ENCODE results near the gene PPY. TPM values are rescaled to one million over a fixed set of nuclear protein-coding genes. Genes with fewer than 3 reads are reported as not detected.

Gene PPY
- total RNA-seq, 1 experiment from 2014 or later: not detected

DNA sequence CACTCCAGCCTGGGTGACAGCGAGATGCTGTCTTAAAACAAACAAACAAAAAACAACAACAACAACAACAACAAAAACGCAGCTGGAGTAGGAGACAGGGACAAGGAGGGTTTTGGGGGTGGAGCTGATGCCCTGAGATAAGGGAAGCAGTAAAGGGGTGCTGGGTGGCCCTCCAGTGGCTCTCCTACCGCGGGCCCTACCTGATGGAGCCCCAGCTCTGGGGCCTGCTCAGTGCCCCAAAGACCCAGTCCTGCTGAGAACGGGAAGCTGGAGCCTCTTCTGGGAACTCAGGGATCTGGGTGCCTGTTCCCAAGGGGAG lies 40.9 kb upstream of the PPY start (continued):
- TF ChIP-seq TP53 (CRISPR knock-in tag; IDR thresholded peaks at IDR 0.05): no peak
- TF ChIP-seq, protein P1, sequence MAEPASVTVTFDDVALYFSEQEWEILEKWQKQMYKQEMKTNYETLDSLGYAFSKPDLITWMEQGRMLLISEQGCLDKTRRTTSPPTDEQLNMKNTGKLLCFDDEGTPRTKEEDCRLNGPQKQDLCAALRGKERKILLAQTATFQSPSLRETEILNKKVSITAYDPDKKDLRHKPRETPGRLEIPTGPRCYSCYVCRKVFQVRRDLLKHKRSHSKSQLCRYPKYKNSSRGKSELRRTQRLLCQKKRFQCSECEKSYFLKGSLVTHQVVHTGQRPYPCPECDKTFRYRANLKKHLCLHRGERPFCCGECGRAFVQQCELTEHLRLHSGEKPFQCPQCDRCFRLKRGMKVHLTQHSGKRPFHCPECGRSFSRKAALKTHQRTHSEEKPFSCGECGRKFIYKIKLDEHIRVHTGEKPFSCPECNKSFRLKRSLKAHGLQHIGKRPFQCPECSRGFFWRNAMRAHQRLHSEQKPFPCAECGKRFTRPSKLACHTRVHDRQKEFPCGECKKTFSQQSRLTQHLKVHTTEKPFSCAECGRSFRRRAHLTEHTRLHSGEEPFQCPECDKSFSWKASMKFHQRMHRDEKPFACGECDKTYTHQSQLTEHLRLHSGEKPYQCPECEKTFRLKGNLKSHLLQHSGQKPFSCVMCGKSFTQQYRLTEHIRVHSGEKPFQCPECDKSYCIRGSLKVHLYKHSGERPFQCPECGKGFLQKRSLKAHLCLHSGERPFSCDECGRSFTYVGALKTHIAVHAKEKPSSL (CRISPR knock-in tag; conservative IDR thresholded peaks at IDR 0.05): no peak

DNA sequence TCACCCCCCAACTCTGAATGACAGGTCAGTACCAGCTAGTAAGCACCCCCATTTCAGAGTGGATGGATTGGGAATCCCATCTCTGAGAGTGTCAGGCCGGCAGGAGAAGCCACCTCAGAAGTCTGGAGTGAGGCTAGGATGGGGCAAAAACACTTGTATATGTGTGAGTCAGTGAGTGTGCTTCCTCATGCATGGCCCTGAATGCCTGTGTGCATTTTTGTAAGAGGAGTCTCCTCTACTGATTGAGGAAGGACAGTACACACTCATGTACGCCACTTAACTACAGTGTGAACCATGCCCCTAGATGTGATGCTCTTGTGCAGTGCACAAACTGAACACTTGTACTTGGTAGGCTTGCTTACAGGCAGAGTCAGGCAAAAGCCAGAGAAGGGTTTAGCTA lies 39.9 kb upstream of the PPY start:
- CTCF ChIA-PET: interaction anchor here (0.8 to 2.9 kb wide), 6 partner anchors 12 to 97 kb away, joined by 3 to 39 read pairs (median 10); partner anchors contain the start of gene NAGS
- DNase-seq (ENCODE audit: low spot score) (no peak), ATAC-seq (no peak)
- Mint-ChIP-seq H3K4me3 (no peak overlapping the region), H3K9me3 (no peaks in the 10 kb centered on the region), H3K36me3 (no peaks in the 10 kb centered on the region), H3K4me1 (peaks cover 4% of the 10 kb centered on the region; the same call in 1 of the 2 replicates), H3K27ac (no peak overlapping the region), H3K27me3 (ENCODE audit: low read depth) (peaks cover 24% of the 10 kb centered on the region)
- TF ChIP-seq, protein P2, sequence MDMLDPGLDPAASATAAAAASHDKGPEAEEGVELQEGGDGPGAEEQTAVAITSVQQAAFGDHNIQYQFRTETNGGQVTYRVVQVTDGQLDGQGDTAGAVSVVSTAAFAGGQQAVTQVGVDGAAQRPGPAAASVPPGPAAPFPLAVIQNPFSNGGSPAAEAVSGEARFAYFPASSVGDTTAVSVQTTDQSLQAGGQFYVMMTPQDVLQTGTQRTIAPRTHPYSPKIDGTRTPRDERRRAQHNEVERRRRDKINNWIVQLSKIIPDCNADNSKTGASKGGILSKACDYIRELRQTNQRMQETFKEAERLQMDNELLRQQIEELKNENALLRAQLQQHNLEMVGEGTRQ (CRISPR knock-in tag; IDR thresholded peaks at IDR 0.05): no peak
- TF ChIP-seq, protein P3, sequence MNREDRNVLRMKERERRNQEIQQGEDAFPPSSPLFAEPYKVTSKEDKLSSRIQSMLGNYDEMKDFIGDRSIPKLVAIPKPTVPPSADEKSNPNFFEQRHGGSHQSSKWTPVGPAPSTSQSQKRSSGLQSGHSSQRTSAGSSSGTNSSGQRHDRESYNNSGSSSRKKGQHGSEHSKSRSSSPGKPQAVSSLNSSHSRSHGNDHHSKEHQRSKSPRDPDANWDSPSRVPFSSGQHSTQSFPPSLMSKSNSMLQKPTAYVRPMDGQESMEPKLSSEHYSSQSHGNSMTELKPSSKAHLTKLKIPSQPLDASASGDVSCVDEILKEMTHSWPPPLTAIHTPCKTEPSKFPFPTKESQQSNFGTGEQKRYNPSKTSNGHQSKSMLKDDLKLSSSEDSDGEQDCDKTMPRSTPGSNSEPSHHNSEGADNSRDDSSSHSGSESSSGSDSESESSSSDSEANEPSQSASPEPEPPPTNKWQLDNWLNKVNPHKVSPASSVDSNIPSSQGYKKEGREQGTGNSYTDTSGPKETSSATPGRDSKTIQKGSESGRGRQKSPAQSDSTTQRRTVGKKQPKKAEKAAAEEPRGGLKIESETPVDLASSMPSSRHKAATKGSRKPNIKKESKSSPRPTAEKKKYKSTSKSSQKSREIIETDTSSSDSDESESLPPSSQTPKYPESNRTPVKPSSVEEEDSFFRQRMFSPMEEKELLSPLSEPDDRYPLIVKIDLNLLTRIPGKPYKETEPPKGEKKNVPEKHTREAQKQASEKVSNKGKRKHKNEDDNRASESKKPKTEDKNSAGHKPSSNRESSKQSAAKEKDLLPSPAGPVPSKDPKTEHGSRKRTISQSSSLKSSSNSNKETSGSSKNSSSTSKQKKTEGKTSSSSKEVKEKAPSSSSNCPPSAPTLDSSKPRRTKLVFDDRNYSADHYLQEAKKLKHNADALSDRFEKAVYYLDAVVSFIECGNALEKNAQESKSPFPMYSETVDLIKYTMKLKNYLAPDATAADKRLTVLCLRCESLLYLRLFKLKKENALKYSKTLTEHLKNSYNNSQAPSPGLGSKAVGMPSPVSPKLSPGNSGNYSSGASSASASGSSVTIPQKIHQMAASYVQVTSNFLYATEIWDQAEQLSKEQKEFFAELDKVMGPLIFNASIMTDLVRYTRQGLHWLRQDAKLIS (CRISPR knock-in tag; IDR thresholded peaks at IDR 0.05; ENCODE audit: borderline replicate concordance): no peak
- TF ChIP-seq ESRRA (CRISPR knock-in tag; IDR thresholded peaks at IDR 0.05; ENCODE audit: borderline replicate concordance) (no peak), CREM (CRISPR knock-in tag; IDR thresholded peaks at IDR 0.05) (no peak), ETV6 (CRISPR knock-in tag; IDR thresholded peaks at IDR 0.05) (no peak), ATF1 (CRISPR knock-in tag; IDR thresholded peaks at IDR 0.05) (no peak), EMX1 (CRISPR knock-in tag; IDR thresholded peaks at IDR 0.05) (no peak), NR1H2 (CRISPR knock-in tag; IDR thresholded peaks at IDR 0.05) (no peak)
- TF ChIP-seq, protein P4, sequence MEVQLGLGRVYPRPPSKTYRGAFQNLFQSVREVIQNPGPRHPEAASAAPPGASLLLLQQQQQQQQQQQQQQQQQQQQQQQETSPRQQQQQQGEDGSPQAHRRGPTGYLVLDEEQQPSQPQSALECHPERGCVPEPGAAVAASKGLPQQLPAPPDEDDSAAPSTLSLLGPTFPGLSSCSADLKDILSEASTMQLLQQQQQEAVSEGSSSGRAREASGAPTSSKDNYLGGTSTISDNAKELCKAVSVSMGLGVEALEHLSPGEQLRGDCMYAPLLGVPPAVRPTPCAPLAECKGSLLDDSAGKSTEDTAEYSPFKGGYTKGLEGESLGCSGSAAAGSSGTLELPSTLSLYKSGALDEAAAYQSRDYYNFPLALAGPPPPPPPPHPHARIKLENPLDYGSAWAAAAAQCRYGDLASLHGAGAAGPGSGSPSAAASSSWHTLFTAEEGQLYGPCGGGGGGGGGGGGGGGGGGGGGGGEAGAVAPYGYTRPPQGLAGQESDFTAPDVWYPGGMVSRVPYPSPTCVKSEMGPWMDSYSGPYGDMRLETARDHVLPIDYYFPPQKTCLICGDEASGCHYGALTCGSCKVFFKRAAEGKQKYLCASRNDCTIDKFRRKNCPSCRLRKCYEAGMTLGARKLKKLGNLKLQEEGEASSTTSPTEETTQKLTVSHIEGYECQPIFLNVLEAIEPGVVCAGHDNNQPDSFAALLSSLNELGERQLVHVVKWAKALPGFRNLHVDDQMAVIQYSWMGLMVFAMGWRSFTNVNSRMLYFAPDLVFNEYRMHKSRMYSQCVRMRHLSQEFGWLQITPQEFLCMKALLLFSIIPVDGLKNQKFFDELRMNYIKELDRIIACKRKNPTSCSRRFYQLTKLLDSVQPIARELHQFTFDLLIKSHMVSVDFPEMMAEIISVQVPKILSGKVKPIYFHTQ (CRISPR knock-in tag; IDR thresholded peaks at IDR 0.05): no peak
- TF ChIP-seq, protein P5, sequence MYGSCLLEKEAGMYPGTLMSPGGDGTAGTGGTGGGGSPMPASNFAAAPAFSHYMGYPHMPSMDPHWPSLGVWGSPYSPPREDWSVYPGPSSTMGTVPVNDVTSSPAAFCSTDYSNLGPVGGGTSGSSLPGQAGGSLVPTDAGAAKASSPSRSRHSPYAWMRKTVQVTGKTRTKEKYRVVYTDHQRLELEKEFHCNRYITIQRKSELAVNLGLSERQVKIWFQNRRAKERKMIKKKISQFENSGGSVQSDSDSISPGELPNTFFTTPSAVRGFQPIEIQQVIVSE (CRISPR knock-in tag; IDR thresholded peaks at IDR 0.05; ENCODE audit: borderline replicate concordance): no peak
- TF ChIP-seq, protein P6, sequence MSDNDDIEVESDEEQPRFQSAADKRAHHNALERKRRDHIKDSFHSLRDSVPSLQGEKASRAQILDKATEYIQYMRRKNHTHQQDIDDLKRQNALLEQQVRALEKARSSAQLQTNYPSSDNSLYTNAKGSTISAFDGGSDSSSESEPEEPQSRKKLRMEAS (CRISPR knock-in tag; IDR thresholded peaks at IDR 0.05): no peak
- TF ChIP-seq, protein P7, sequence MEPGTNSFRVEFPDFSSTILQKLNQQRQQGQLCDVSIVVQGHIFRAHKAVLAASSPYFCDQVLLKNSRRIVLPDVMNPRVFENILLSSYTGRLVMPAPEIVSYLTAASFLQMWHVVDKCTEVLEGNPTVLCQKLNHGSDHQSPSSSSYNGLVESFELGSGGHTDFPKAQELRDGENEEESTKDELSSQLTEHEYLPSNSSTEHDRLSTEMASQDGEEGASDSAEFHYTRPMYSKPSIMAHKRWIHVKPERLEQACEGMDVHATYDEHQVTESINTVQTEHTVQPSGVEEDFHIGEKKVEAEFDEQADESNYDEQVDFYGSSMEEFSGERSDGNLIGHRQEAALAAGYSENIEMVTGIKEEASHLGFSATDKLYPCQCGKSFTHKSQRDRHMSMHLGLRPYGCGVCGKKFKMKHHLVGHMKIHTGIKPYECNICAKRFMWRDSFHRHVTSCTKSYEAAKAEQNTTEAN (CRISPR knock-in tag; IDR thresholded peaks at IDR 0.05): no peak
- POLR2A ChIA-PET: interaction anchor here (0.7 kb wide), 1 partner anchor 97 kb away, joined by 3 read pairs; no protein-coding TSS in a partner anchor
